Suppressor macrophage treated with lipopolysaccharide for 4 hours (primary cell): ENCODE data around the gene TACR2.

ENCODE experiments used
- DNase-seq: peaks from one replicate; pipeline ENCODE4 v3.0.0-alpha.2; 2020

The TACR2 gene

DNA sequence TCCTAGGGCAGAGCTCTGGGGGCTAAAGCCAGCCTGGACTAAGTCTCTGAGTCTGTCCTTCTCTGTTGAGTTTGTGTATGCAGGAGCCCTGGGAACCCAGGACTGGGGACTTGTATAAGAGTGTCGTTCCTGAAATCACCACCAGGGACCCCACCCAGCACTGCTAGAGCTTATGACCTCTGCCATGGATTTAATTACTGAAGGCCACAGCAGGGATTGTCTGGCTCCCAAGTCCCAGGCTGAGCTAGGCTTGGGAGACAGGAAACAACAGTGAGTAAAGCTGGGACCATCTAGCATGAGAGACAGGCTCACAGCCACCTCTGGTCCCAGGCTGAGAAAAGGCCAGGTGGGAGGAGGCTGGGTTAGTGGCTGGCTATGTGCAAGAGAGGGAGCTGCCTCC is 33.1 kb upstream of the TACR2 start:
- DNase-seq, result peak; percentile 70

DNA sequence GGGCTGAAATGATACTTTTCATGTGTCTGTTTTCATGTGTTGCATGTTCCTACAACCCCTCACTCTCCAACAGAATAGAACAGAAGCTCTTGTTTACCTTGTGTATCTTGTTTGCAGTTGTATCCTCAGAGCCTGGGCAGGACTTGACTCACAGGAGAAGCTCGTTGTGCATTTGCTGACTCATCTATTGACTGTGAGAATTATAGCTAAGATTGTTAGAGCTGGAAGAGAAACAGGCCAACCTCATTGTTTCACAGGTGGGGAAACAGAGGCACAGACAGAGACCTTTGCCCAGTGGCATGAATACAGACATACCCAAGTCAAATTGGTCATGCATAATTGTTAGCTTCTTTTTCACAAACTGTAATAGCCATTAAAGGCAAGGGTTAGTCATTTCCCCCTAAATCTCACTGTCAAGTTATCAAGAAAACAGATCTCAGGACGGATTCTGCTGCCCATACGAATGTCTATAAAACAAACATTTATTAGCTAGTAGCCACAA is 30.0 kb upstream of the TACR2 start:
- DNase-seq, result no peak

DNA sequence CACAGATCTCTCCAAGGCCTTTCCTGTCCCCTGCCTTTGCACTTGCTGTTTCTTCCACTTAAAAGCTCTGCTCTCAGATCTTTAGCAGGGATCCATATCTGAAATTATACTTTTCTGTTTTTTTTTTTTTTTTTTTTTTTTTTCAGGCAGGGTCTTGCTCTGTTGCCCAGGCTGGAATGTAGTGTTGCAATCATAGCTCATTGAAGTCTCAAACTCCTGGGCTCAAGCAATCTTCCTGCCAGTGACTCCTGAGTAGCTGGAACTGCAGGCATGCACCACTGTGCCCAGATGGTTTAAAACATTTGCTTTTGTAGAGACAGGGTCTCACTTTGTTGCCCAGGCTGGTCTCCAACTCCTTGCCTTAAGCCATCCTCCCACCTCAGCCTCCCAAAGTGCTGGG is 29.5 kb upstream of the TACR2 start:
- DNase-seq, result no peak

DNA sequence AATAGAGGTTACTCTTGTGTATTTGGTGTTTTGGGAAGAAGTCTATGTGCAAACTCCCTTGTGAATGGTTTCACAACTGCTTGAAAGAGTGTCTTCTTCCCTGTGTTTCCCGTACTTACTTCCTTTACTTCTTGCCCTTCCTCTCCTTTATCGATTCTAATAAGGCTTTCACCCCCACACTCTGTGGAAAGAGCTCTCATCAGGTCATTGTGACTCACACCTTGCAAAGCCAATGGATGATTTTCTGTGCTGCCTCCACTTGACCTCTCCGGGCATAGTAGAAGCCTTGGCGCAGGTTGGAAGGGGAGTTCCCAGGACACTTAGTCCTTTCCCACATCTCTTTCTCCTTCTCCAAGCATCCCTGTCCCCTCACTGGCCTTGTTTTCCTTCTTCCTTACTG is 28.3 kb upstream of the TACR2 start:
- peak; percentile 39 for DNase-seq

DNA sequence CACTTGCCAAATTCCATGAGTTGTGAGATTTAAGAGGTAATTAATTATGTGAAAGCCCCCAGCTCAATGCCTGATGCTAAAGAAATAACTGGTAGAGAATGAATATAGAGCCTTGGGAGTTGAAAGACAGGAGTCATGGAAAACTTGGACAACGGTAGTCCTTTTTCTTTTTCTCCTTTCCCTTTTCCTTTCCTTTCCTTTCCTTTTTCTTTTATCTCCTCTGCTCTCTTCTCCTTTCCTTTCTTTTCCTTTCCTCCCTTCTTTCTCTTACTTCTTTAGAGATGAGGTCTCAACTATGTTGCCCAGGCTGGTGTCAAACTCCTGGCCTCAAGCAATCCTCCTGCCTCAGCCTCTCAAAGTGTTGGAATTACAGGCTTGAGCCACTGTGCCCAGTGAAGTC is 26.6 kb upstream of the TACR2 start:
- DNase-seq, result no peak

DNA sequence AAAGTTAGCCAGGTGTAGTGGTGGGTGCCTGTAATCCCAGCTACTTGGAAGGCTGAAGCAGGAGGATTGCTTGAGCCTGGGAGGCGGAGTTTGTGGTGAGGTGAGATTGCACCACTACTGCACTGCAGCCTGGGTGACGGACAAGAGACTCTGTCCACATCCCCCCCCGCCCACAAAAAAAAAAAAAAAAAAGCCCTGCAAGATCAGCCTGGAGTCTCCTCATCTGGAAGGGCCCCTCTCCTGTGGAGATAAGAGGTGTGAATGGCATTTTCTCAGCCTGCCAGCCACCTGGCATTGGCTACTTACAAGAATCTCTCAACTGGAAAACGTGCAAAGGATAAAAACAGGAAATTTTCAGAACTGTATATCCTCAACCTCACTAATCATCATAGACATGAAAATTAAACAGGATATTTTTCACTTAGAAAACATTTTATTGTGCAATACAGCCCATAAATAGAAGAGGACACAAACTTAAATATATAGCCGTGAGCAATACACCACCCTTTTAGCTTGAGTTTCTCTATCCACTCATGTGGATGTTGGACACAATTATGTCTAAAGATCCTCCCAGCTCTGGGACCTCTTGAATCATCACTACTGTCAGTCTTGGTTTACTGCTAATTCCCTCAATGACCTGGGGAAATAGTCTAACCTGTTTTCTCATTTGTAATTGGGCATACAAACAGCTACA is 23.2 kb upstream of the TACR2 start:
- peak; percentile 74 for DNase-seq

DNA sequence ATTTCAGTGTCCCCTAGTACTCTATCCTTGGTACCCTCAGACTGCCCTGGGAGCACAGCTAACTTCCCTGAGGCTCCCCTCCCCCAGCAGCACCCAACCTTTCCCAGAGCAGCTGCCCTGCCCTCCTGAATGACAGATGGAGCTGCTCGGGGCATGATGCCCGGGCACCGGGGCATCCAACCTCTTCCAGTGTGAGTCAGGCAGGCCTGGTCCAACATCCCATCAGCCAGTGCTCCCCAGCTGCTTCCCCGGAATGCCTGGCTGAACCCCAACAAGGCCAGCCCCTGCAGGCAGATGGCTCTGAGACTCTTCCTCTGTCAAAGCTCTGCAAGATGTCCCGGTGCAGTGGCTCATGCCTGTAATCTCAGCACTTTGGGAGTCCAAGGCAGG is 22.6 kb upstream of the TACR2 start:
- no peak for DNase-seq

DNA sequence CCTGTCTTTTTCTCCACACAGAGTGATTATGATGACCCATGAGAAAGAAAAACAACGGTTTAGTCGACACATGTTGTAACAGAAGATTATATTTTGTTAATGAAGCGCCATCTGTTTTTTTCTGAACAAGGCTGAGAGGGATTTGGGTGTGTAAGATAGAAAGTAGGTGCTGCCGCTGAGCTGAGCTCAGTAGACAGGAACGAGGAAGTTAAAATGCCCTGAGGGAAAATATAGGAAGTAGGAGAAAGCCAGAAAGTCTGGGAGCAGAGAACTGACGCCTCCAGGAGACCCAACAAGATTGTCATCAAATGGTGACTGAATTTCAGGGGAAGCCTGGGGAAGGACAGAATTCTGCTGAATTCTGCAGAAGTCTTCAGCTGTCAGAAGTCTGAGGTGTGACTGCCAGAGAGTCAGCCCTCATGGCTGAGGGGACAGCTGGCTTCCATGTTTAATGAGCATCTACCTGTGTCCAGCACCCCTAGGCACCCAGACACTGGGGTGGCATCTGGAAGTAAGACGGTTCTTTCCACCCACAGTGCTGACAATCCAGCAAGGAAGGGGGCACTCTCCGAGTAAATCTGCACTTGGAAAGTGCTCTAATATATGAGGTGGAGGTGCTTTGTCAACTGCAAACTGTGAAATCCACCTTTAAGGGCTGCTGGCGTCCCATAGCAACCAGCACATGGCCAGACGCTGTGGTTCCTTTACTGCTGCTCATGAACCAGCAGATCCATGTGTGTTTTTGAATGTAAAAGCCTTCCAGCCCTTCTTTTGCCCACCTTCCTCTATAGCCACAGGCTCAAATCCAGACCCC is 22.0 kb upstream of the TACR2 start:
- peak; percentile 83 for DNase-seq

DNA sequence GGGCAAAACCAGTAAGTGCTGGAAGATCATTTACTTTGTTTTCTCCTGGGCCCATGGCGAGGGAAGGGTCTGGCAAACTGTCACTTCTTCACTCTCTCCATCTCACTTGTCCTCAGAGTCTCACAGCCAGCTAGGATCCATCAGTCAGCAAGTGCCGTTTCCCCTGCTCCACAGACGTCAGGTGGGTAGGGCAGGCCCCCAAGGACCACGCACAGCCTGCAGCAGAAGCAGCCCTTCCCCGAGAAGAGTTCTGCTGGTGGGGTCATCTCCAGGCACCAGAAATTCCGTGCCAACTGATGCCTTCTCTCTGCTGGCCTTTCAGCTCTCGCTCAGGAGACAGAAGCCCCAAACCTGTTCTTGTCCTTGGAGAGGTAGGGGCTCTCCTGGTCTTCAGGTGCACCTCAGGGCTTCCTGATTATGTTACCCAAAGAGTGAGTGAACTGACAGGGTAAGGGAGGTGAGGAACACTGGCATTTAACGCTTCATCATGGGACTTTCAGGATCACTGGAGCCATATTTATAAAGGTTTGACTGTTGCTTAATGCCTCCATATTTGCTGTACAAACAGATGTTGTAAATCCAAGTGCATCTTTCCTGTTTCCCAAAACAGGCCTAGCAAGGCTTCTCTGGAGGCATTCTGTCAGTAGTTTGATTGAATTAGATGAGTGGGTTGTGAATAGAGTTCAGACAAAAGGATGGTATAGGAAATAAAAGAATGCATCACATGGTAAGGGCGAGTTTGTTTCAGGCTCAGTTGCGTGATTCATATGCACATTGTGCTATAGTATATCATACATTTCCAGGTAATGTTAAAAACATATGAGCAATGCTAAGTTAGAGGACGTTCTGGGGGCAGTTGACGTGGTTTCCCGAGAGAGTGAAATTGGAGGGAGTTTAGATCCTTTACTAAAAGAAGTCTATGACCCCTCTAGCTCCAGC is 20.9 kb upstream of the TACR2 start:
- DNase-seq, result no peak

DNA sequence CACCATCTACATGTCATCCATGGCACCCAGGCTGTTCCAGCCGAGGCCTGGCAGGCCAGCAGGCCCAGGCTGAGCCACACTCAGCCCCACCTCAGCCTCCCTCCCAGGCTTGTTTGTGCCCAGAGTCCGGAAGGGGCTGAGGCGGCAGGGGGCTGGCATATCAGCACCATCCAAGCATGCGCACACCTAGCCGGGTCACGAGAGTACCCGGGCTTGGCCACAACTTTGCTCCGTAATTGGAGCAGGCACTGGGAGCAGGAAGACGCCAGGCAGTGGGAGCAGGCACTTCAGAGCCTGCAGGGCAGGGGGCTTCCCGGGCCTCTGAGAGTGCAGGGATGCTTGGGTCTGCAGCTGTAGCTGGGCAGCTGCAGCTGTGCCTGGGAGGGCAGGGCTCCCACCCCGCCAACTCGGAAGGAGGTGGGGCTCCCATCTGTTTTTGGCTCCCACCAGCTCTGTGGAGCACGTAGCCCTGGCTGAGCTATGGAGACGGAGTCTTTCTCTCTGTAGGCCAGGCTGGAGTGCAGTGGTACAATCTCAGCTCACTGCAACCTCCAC is 19.3 kb upstream of the TACR2 start:
- DNase-seq, result no peak

DNA sequence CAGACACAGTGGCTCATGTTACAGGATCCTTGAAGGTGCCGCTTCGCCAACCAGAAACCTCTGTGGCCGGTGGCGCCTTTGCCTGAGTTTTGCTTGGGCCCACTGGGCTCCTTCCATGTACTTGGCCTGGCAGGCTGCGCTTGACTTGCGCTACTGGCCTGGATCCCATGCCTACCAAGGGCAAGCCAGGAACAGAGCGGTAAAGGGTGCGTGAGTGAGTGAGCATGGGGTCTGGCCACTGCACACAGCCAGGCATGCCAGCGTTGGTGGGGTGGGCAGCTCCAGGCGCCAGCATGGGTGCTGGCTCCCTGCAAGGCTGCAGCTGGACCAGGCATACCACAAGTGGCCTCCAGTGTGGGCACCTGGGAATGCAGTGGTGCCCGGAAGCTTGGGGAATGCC is 18.2 kb upstream of the TACR2 start:
- DNase-seq, result no peak

DNA sequence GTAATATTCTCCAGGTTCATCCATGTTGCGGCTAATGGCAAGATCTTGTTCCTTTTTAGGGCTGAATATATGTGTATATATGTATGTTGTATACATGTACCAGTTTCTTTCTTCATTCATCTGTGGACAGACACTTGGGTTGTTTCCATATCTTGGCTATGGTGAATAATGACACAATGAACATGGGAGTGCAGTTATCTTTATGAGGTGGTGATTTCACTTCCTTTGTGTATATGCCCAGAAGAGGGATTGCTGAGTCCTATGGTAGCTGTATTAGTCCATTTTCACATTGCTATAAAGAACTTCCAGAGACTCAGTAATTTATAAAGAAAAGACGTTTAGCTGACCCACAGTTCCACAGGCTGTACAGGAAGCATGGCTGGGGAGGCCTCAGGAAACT is 17.5 kb upstream of the TACR2 start:
- no peak for DNase-seq

DNA sequence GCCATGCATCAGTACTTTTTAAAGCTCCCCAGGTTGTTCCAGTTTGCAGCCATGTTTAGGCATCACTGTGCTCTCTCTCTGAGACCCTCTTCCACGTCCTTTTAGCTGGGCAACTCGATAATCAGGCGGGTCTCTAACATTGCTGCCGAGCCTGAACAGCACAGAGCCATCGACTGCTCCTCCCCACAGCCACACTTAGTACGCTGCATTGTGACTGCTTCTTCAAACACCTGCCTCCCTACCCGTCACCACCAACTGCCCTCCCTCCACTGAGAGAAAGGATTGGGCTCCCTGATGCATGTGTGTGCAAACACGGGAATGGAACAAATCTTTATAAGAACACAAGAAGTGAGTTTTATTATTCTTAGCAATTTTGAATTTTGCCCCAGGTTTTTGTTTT is 11.4 kb upstream of the TACR2 start:
- DNase-seq, result no peak

DNA sequence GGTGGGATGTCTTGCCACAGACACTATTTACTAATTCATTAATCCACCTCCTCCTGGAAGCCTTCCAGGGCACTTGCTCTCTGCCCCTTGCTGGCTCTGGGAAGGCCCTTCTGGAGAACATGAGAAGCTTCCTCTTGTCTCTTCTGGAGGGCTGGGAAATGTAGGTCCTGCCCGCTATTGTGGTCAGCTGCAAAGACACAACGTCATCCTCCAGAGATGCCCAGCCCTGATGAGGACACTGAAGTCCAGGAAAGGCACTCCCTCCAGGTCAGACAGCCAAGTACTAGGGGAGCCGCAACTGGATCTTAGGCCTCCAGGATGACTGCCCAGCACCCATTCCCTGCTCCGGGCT is 9.6 kb upstream of the TACR2 start:
- DNase-seq, result no peak

DNA sequence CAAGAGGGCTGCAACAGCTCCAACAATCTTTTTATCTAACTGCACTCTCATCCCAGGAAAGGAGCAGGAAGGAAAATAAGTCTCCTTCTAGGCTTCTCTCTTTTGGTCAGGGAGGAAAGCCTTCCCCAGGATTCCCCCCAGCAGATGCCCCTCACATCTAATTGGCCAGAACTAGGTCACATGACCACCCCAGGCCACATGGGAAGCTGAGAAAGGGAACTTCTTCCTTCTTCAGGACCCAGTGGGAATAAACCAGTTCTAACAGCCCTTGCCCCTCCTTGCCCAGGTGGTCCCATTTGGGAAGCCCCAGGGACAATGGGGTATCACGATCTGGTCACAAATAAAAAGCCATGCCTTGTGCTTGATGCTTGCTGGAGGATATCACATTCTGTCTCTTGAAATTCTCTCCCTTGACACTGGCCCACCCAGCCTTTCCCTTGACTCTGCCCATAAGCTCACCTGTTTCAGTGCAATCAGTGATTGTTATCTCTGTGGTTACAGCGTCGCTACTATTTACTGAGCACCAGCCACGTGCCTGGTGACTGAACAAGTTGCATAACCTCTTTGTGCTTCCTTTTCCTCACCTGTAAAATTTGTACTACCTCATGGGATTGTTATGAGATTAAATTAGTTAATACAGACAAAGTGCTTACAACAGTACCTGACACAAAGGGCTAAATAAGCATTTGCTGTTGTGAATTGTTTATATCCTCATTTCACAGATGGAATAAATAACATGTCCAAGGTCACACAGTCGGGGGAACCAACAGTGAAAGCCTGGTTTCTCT is 9.0 kb upstream of the TACR2 start:
- no peak for DNase-seq

DNA sequence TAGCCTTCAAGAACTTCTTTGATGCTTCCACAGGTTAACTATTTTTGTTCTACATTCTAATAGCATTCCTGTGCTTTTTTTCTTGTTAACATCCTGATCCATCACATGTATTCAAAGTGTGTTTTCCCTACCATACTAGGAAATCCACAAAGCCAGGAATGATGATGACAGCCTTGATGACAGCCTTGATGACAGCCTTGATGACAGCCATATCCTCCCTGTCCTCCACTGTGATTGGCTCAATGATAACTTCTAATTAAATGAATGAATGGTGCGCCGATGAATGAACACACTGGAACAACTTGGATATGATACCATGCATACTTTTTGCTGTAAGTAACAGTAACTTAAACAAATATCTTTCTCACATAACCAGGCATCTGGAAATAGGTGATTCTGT is 8.3 kb upstream of the TACR2 start:
- no peak for DNase-seq

DNA sequence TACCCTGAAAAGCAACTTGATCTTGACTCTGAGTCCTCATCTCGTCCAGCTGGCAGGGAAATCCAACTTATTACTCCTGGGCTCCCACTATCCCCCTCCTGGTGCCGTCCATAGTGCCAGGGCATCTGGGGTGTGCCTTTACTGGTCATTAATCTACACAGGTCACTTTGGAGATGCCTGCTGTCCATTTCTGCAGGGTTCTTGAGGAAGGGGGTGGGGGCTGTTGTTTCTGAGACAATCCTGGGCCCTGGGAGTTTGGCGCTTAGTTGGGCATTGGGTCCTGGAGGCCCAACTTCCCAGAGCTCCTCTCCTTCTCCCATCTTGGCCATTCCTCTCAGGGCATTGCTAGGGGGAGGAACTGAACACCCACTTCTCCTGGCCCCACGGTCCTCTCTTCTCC is 6.0 kb upstream of the TACR2 start:
- no peak for DNase-seq

DNA sequence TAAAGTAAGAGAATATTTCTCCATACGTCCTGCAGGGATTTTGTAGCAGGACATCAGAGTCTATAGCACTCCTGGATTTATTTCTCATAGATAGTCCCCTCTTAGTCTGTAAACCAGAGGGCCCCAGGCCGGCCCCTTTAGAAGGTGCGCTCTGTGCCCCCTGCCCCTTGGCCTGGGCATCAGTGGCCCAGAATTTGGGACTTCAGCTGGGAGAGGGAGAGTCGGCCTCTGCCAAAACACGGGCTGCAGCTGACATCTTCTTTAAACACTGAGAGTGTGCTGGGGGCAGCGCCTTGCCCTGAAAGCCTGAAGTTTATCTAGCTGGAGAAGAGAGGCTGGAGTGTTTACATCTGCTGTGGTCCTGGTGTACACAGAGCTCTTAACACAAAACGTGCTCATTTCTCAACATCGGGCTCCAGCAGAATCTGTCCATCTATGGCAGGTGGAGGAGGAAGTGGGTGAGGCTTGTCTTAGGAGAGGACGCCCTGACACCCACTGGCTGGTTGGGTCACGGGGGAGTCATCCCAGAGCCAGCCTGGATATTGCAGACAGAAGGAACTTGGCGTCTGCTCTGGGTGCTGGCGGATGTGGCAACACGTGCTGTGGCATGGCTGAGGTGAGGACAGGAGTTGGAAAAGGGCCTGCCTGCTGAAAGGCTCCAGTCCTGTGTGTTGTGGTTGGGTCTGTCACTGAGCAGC is 5.0 kb upstream of the TACR2 start:
- DNase-seq, result peak; percentile 54

DNA sequence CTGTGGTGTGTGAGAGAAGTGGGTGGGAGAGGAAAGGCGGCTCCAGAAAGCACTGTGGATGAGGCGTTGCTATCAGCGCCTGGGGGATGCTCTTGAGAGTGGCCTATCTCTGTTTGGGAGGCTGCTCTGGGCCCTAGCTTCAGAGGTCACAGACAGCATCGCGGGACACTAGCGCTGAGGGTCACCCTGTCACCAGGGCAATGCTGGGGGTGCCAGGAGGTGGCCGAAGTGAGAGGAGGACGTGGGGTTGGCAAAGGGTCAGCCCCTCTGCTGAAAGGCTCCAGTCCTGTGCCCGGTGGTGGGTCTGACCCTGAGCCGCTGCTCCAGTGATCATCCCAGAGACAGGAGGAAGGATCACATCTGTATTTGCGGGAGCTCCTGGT is 3.0 kb upstream of the TACR2 start:
- DNase-seq, result no peak

DNA sequence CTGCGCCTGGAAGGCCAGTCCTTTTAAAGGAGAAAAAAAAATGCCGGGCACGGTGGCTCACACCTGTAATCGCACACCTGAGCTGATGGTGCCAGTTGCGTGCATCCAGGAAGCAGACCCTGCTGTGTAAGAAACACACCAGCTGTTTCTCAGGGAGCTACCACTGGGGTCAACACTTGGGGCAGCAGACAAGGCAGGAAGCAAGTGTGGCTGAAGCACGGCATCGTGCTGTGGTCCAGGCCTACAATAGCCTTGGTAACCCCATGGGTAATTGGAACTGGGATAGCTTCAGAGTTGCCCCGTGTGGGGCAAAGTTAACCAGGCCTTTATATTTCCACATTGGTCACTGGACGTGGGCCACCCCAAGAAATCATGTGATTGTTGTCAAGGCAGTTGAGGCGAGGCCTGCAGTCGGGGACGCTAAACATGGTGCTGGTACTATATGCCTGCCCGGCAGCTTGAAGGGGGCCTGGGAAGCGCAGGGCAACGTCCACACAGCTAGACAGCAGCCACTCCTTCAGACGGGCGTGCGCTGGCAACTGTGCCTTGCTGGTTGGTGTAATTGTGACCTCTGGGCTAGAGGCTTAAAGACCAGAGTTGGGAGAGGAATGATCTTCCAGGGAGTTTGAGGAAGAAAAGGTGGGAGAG is 2.5 kb upstream of the TACR2 start:
- DNase-seq, result no peak

DNA sequence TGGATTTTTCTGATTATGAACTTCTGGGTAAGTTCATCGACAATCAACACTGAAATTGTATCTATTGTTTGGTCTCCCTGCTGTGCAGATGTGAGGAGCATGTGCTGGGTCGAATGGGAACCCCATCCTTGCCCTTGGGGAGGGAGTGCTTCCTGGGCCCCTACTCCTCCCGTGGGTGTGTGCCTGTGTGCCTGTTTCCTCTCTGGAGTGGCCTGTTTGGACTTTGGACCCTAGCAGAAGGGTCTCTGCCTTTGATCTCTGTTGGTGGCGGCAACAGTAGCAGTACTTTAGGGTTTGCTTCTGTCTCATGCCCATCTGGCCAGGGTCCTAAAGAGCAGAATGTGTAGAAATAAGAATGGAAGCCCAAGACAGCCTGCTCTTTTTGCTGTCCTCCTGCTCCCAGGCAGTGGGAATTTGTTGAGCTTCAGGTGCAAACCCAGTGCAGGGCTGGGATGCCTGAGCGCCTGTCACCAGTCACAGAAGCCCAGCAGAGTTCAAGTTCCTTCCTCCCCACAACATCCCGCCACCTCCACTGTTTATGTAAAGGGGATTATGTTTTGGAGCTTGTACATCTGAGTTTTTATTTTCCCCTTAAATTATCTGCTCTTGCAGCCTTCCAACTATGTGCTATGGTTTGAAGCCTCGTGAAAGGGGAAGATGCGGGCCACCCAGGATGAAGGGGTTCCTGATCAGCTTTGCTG is 1.5 kb upstream of the TACR2 start:
- DNase-seq, result no peak
